NCI-H2227 (cell line): ENCODE measurements around the gene MAGEC3.
"Not testable (repeated sequence)": the region's sequence is repeated elsewhere in the genome, so short reads cannot be mapped to it uniquely, and the experiment has no call there.

Experiments used
- DNase-seq: peaks from one replicate; lab custom pipeline; 2025; ENCODE audit not compliant: unreplicated experiment; lab: John Stamatoyannopoulos, UW

MAGEC3 gene, protein sequence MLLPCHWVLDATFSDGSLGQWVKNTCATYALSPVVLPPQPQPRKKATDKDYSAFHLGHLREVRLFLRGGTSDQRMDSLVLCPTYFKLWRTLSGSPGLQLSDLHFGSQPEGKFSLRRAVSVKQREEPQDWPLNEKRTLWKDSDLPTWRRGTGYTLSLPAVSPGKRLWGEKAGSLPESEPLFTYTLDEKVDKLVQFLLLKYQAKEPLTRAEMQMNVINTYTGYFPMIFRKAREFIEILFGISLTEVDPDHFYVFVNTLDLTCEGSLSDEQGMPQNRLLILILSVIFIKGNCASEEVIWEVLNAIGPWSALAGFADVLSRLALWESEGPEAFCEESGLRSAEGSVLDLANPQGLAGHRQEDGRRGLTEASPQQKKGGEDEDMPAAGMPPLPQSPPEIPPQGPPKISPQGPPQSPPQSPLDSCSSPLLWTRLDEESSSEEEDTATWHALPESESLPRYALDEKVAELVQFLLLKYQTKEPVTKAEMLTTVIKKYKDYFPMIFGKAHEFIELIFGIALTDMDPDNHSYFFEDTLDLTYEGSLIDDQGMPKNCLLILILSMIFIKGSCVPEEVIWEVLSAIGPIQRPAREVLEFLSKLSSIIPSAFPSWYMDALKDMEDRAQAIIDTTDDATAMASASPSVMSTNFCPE

GRCh38 chrX:141838016-141838415 is at the start of gene MAGEC3:
Gene MAGEC3, plus strand, starts transcription at chrX:141838316. Its CDS starts 0 bp downstream, at chrX:141838316.
- no peak for DNase-seq

DNA sequence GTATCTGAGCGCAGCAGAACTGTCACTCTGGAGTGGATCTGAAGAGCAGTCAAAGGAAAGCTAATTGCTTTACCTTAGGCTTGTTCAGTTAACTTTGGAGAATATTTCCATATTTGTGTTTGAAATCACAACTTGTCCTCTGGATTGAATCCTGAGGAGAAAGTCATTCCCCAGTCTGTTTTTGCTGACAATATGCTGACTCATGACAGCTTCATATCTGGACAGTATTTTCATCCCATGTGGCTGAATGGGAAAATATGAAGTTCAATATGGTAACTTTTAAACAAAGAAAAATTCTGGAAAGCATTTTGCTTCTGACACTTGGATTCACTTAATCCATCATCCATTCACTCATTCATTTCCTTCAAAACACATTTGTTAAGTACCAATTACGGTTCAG is 46.3 kb upstream of the MAGEC3 start:
- no peak for DNase-seq

- no peak for DNase-seq
Observed at GRCh38 chrX:141811438-141811837, 26.7 kb upstream of the MAGEC3 start.

DNA sequence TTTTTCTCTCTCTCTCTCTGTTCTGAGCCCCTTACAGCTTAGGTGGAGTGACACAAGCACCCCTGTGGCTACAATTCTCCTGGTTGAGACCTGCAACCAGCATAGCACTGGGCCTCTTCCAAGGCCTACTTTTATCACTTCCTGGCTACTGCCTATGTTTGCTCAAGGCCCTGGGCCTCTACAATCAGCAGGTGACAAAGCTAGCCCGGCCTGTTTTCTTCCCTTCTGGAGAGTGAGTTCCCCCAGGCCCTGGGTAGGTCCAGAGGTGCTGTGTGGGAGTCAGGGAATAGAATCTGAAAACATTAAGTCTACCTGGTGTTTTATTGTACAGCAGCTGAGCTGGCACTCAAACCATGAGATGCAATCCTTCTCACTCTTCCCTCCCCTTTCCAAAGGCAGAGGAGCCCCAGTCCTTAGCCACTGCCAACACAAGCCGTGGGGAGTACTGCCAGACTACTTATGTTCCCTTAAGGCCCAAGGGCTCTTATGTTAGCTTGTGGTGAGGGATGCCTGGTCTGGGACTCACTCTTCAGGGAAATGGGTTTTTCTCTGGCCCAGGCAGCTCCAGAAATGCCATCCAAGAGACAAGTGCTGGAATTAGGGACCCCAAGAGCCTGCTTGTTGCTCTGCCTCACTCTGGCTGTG is 23.8 kb upstream of the MAGEC3 start:
- DNase-seq = no peak

GRCh38 chrX:141815904-141816303 is 22.2 kb upstream of the MAGEC3 start:
- DNase-seq = no peak

GRCh38 chrX:141832247-141832646 is 5.9 kb upstream of the MAGEC3 start:
- no peak for DNase-seq

DNA sequence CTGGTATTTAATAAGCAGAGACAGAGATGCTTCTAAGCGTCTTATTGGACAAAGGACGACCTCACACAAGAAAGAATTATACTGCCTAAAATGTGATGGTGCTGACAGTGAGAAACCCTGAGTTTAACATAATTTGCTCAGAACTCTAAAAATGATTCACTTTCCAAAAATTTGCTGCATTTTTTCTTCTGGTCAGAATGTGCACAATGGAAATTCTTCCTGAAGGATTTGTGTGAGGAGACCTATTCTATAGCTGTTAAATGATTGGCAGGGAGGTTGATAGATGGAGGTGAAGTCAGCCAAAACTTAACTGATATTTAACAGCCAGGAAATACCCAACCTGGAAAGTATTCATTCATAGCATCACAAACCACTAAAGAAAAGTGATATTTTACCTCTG is 1.7 kb downstream of the MAGEC3 start:
- no peak for DNase-seq

DNA sequence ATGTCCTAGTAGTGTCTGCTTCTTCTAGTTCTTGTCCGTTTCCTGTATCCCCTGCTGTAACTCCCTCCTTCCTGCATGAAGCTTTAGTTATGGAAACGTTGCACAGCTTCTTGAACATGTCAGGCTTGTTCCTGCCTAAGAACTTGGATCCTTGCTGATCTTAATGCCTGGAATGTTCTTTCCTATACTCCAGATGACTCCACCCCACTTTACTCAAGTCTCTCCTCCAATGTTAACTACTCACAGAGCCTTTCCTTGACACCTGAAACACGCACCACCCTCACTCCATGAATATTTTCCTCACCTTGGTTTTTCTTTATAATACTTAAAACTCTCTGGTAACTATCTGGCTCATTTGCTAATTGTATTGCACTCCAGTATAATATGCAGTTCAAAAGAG is 19.4 kb downstream of the MAGEC3 start:
- DNase-seq = no peak

- no peak for DNase-seq
Observed at GRCh38 chrX:141879616-141880015, 41.5 kb downstream of the MAGEC3 start.

DNA sequence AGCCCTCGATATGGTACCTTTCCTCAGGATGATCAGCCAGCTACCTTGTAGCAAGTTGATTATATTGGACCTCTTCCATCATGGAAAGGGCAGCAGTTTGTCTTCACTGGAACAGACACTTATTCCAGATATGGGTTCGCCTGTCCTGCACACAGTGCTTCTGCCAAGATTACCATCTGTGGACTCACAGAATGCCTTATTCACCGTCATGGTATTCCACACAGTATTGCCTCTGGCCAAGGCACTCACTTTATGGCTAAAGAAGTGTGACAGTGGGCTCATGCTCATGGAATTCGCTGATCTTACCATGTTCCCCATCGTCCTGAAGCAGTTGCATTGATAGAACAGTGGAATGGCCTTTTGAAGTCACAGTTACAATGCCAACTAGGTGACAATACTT is 50.7 kb downstream of the MAGEC3 start:
- not testable (repeated sequence) for DNase-seq

DNA sequence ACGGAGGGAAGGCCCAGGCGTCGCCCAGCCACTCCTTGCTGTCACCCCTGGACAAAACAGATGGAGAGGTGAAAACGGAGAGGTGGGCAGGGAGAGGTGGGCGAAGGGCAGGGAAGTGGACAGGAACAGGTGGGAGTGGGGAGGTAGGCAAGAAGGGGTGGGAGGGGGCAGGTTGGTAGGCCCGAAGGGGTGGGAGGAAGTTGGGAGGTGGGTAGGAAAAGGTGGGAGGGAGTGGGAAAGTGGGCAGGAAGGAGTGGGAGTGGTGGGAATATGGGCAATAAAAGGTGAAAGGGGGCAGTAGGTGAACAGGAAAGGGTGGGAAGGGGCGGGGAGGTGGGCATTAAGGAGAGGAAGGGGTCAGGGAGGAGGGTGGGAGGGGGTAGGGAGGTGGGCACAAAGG is 56.6 kb downstream of the MAGEC3 start:
- no peak for DNase-seq

GRCh38 chrX:141897690-141898089 is 59.6 kb downstream of the MAGEC3 start:
- DNase-seq = no peak

DNA sequence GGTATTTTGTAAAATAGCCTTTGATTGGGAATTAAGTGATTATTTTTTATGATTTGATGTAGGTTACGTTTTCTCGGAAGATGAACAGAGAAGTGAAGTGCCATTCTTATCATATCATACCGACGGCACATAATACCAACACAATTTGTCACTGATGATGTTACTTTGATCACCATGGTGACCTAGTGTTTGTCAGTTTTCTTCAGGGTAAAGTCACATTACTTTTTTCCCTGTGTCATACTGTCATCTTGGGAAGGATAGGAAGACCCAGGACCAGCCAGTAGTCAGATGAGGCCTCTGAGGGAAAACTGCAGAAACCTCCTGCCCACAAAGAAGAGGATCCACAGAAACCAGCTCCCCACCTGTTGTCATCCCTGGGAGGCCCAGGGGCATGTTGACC is 64.2 kb downstream of the MAGEC3 start:
- DNase-seq = no peak

- peak; percentile 79 for DNase-seq
Observed at GRCh38 chrX:141903400-141904155, 65.5 kb downstream of the MAGEC3 start, which contains the start of gene MAGEC1. Gene MAGEC1, plus strand, starts transcription at chrX:141903894. Its CDS starts 1,179 bp downstream, at chrX:141905073.

- no peak for DNase-seq
Observed at GRCh38 chrX:141904262-141904661, 66.1 kb downstream of the MAGEC3 start.

DNA sequence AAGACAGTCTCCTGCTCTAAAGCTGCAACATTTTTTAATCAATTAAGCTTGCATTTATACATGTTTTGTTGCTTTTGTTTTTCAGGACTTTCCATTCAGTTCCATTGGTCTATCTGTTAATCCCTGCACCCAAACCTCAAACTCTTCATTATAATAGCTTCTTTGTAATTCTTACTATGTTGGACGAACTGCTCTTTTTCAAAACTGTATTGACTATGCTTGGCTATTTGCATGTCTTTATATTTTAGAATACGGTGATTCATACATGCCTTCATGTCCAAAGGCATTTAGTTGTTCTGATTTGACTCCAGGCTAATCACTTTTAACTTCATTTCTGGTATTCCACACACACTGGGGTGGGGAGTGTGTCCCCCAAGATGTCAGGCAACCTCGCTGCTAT is 79.7 kb downstream of the MAGEC3 start:
- no peak for DNase-seq

GRCh38 chrX:141924293-141924692 is 86.2 kb downstream of the MAGEC3 start:
- no peak for DNase-seq

DNA sequence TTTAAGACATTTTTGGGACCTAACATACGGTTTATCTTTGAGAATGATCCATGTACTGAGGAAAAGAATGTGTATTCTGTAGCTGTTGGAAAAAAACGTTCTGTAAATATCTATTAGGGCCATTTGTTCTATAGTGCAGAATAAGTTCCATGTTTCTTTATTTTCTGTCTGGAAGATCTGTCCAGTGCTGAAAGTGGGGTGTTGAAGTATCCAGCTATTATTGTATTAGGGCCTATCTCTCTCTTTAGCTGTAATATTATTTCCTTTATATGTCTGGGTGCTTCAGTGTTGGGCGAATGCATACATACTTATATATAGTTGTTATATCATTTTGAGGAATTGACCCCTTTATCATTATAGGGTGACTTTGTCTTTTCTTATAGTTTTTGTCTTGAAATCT is 90.3 kb downstream of the MAGEC3 start:
- no peak for DNase-seq

DNA sequence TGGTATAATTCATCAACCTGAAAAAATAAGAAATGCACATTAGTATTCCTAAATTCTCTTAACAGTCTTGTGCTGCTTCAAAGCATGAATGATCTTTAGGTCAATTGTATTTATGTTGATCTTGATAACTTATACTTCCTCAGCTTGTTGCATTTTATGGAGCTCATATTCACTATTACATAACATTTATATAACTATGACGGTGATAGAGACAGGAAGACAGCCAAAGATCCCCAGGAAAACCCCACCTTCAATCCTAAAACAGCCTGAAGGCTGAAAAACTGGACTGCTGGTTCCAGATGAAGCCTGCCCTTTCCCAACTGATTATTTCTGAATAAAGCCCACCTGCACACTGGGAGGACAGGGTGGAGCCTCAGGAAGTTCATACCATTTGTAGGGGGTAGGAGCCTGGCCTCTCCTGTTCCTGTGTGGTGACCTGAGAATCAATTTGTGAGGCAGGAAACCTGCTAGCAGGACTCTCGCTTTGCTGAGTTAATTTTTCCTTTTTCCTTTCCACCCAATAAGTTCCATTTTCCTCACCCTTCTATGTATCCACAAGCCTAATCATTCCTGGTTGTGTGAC is 96.0 kb downstream of the MAGEC3 start:
- no peak for DNase-seq

GRCh38 chrX:141935645-141936044 is 97.5 kb downstream of the MAGEC3 start:
- DNase-seq = no peak

DNA sequence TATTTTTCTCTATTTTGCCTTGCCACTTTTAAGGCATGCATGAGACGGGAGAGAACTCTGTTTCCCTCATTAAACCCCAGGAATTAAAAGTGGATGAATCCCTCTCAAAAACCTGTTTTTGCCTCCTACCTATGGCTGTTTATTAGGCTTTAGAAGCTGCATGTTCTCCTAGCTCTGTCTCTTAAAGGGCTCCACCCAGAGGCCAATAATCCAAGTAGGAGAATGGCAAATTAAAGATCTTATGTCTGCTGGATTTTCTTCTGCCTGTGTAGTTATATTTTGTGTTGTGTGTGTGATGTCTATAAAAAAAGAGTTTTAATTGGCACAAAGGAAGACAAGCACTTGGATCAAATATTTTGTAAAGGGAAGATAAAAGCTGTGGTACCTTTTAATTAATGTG is 98.0 kb downstream of the MAGEC3 start:
- no peak for DNase-seq
